ENCODE results near the gene PPM1L.

The PPM1L gene

DNA sequence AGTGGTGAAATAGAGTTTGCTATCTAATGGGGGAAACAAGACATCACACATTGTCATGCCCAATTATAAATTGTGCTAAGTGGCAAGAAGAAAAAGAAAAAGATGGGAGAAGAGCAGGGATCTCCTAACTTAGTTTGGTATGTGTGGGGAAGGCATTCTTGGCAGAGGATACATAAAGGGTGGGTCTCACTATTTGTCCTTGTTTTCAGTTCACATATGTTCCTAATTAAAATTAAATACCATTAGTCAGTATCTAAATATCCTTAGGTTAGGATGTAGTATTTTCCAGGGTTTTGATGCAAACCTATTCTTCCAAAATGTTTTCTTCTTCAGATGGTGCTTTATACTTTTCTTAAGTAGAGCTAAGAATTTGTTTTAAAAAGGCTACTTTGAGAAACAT lies 175.4 kb downstream of the PPM1L start:
- H3K27ac ChIP-seq, result no peak overlapping the region

DNA sequence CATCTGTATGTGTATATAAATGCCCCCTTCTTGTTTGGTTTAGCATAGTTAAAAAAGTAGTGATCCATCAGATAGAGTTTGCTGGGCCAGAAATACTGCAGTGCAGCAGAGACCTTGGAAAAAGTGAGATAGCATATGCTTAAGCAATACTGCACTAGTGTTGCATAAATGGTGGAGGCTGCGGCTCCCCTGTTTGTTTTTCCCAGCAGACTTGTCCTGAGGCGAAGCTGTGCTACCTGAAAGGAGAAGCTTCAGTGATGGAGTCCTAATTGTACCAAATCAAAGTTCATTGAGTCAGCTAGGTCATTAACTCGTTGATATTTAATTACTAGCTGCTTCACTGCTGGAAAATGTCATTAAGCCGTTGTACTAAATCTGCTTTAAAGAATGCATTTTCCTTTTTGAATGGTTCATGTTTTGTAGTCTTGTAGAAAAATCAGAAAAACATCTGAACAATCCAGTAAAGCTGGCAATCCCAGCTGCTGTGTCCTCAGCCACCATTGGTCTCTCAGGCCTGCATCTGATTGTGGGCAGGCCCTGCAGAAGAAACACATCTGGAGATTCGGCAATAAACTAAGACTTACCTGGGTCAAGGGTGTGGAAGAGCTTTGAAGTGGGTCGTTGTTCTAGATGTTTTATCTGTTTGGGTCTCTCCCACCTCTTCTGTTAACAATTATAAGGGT lies 179.5 kb downstream of the PPM1L start:
- Histone ChIP-seq H3K27me3 (ENCODE audit: insufficient read depth, low read depth) (no peaks in the 10 kb centered on the region), H3K36me3 (ENCODE audit: insufficient read depth) (no peaks in the 10 kb centered on the region), H4K20me1 (ENCODE audit: insufficient read depth) (no peaks in the 10 kb centered on the region), H3K4me1 (ENCODE audit: low read depth, poor library complexity, severe bottlenecking) (peaks cover 24% of the 10 kb centered on the region), H3K27ac (no peak overlapping the region), H3K4me3 (IDR thresholded peaks at IDR 0.05; ENCODE audit: insufficient read depth, low read depth, low read length) (no peak overlapping the region), H3K9ac (no peak overlapping the region), H3K79me2 (ENCODE audit: insufficient read depth, low read depth) (no peaks in the 10 kb centered on the region), H2AFZ (ENCODE audit: low read depth) (no peak overlapping the region), H3K4me2 (no peak overlapping the region)
- TF ChIP-seq, protein P1, sequence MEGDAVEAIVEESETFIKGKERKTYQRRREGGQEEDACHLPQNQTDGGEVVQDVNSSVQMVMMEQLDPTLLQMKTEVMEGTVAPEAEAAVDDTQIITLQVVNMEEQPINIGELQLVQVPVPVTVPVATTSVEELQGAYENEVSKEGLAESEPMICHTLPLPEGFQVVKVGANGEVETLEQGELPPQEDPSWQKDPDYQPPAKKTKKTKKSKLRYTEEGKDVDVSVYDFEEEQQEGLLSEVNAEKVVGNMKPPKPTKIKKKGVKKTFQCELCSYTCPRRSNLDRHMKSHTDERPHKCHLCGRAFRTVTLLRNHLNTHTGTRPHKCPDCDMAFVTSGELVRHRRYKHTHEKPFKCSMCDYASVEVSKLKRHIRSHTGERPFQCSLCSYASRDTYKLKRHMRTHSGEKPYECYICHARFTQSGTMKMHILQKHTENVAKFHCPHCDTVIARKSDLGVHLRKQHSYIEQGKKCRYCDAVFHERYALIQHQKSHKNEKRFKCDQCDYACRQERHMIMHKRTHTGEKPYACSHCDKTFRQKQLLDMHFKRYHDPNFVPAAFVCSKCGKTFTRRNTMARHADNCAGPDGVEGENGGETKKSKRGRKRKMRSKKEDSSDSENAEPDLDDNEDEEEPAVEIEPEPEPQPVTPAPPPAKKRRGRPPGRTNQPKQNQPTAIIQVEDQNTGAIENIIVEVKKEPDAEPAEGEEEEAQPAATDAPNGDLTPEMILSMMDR (conservative IDR thresholded peaks at IDR 0.05; ENCODE audit: low read depth, low read length), result no peak

More for the DNA sequence above, 175.4 kb downstream of the PPM1L start:
- H3K4me1 ChIP-seq (ENCODE audit: low read depth, poor library complexity, severe bottlenecking), result peaks cover 55% of the 10 kb centered on the region
- H3K79me2 ChIP-seq (ENCODE audit: insufficient read depth, low read depth), result no peaks in the 10 kb centered on the region
- H4K20me1 ChIP-seq (ENCODE audit: insufficient read depth), result no peaks in the 10 kb centered on the region
- no peak overlapping the region for H2AFZ ChIP-seq (ENCODE audit: low read depth)
- H3K36me3 ChIP-seq (ENCODE audit: insufficient read depth), result no peaks in the 10 kb centered on the region
- no peak overlapping the region for H3K4me3 ChIP-seq (IDR thresholded peaks at IDR 0.05; ENCODE audit: insufficient read depth, low read depth, low read length)
- TF ChIP-seq, protein P1 (conservative IDR thresholded peaks at IDR 0.05; ENCODE audit: low read depth, low read length), result no peak
- no peak overlapping the region for H3K9ac ChIP-seq
- H3K27me3 ChIP-seq (ENCODE audit: insufficient read depth, low read depth), result no peaks in the 10 kb centered on the region
- no peak overlapping the region for H3K4me2 ChIP-seq

DNA sequence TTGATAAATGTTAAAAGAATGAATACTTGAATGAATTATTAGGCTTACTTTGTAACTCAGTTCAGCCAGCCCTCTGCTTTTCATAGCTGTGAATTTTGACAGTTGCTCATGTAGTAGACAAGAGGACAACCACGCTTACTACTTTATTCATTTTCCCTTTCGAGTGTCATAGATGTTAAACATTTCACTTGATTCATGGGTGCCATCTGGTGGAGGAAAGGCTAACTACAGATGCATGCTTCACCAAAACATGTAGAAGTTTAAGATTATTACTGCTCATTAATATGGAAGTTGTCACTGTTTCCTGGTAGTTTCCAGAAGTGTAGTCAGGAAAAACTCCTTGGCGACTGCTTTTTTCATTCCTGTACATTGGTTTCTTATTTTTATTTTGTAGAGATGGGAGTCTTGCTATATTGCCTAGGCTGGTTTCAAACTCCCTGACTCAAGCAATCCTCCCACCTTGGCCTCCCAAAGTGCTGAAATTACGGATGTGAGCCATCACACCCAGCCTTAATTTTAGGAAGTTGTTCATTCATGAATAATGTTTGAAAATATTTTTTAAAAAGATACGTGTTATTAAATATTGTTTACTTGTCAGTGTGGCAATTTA lies 186.0 kb downstream of the PPM1L start:
- H3K9ac ChIP-seq, result no peak overlapping the region
- no peak overlapping the region for H3K4me3 ChIP-seq (IDR thresholded peaks at IDR 0.05; ENCODE audit: insufficient read depth, low read depth, low read length)
- H3K4me1 ChIP-seq (ENCODE audit: low read depth, poor library complexity, severe bottlenecking), result peaks cover 9% of the 10 kb centered on the region
- H4K20me1 ChIP-seq (ENCODE audit: insufficient read depth), result no peaks in the 10 kb centered on the region
- peak overlapping the region; percentile 35 for H3K4me2 ChIP-seq
- no peak overlapping the region for H2AFZ ChIP-seq (ENCODE audit: low read depth)
- no peak overlapping the region for H3K27ac ChIP-seq
- H3K27me3 ChIP-seq (ENCODE audit: insufficient read depth, low read depth), result no peaks in the 10 kb centered on the region
- no peaks in the 10 kb centered on the region for H3K36me3 ChIP-seq (ENCODE audit: insufficient read depth)
- H3K79me2 ChIP-seq (ENCODE audit: insufficient read depth, low read depth), result no peaks in the 10 kb centered on the region
- TF ChIP-seq, protein P1 (conservative IDR thresholded peaks at IDR 0.05; ENCODE audit: low read depth, low read length), result peak; percentile 95

DNA sequence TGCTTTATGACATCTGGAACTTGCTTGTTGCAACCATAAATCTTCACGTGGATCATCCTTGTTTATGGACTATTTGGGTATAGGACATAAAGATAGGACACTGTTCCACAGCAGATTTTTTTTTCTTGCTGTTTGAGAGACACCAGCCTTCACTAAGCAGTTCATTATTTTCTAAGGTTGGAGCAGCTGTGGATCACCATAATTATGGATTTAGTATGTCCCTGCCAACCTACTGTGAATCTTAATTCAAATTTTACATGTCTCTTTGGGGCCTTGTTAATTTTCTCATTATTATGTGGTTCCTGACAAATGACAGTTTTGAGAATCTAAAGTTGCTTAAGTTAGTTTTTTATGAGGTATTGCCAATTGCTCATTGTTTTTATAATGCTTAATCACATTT lies 188.0 kb downstream of the PPM1L start:
- Histone ChIP-seq H3K9ac (no peak overlapping the region), H3K27ac (no peak overlapping the region), H3K79me2 (ENCODE audit: insufficient read depth, low read depth) (no peaks in the 10 kb centered on the region), H3K4me1 (ENCODE audit: low read depth, poor library complexity, severe bottlenecking) (peaks cover 9% of the 10 kb centered on the region), H4K20me1 (ENCODE audit: insufficient read depth) (no peaks in the 10 kb centered on the region), H3K27me3 (ENCODE audit: insufficient read depth, low read depth) (no peaks in the 10 kb centered on the region), H3K4me3 (IDR thresholded peaks at IDR 0.05; ENCODE audit: insufficient read depth, low read depth, low read length) (no peak overlapping the region), H3K4me2 (no peak overlapping the region), H2AFZ (ENCODE audit: low read depth) (no peak overlapping the region), H3K36me3 (ENCODE audit: insufficient read depth) (no peaks in the 10 kb centered on the region)
- TF ChIP-seq, protein P1 (conservative IDR thresholded peaks at IDR 0.05; ENCODE audit: low read depth, low read length), result no peak

Data from KMS-11 (cell line).